ENCODE results near the gene YJU2. TPM values are rescaled to one million over a fixed set of nuclear protein-coding genes. Genes with fewer than 3 reads are reported as not detected.
"Not testable (repeated sequence)": the region's sequence is repeated elsewhere in the genome, so short reads cannot be mapped to it uniquely, and the experiment has no call there.

YJU2 gene
- total and polyA plus RNA-seq, 5 donors, result 9.7 to 17.7 (median 12.0) TPM

DNA sequence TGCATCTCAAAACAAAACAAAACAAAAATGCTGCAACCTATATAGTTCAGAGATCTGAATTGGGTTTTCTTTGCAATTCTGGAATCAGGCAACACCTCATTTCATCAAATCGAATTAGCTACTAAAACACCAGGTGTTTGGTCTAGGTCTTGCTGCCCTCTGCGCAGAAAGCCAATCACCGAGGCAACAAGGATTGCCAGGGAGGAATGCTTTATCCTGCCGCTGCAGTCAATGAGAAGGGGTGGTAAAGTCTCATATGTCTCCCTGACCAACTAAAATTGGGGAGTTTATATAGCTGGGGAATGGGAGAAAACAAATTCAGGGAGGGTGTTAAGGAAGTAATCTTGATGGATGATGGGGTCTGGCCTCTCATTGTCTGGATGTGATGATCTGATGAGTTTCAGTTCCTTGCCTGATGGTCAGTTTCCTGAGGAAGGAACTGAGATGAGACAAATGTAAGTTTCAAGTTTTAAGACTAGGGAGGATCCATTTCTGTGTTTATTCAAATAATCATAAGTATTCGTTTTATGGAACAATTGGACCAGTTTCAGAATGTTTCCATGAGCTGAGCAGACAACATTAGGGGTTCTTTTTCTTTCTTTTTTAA lies 5.0 kb upstream of the YJU2 start:
- Histone ChIP-seq H3K27ac (ENCODE audit: low read length) (no peak overlapping the region), H3K4me3 (ENCODE audit: low read length) (no peak overlapping the region), H3K4me1 (ENCODE audit: control insufficient read depth, insufficient read depth, low read length) (no peaks in the 10 kb centered on the region), H3K27me3 (ENCODE audit: control insufficient read depth, insufficient read depth) (no peaks in the 10 kb centered on the region), H3K9me3 (ENCODE audit: control insufficient read depth, low read length) (no peaks in the 10 kb centered on the region)
- ATAC-seq, result no peak
- intact Hi-C loops (cut with DNase I), result no loop called here
- WGBS, result 70% methylated on average over 5 of the region's 5 CpGs
- no peak for DNase-seq

DNA sequence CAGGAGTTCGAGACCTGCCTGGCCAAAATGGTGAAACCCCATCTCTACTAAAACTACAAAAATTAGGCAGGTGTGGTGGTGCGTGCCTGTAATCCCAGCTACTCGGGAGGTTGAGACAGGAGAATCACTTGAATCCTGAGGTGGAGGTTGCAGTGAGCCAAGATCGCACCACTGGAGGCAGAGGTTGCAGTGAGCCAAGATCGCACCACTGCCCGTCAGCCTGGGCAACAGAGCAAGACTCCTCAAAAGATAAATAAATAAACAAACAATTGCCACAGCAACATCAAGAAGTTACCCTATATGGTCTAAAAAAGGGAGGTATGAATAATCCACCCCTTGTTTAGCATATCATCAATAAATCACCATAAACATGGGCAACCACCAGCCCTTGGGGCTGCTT lies 942 bp upstream of the YJU2 start:
- H3K27me3 ChIP-seq (ENCODE audit: control insufficient read depth, insufficient read depth); H3K4me1 ChIP-seq (ENCODE audit: control insufficient read depth, insufficient read depth, low read length); ATAC-seq; DNase-seq; H3K4me3 ChIP-seq (ENCODE audit: low read length); intact Hi-C loops (cut with DNase I); H3K9me3 ChIP-seq (ENCODE audit: control insufficient read depth, low read length); H3K27ac ChIP-seq (ENCODE audit: low read length): not testable (repeated sequence)
- whole genome bisulfite sequencing, result 97% methylated on average over 6 of the region's 6 CpGs

- Histone ChIP-seq H3K9me3 (ENCODE audit: control insufficient read depth, low read length) (no peaks in the 10 kb centered on the region), H3K27ac (ENCODE audit: low read length) (no peak overlapping the region), H3K4me3 (ENCODE audit: low read length) (no peak overlapping the region), H3K4me1 (ENCODE audit: control insufficient read depth, insufficient read depth, low read length) (no peaks in the 10 kb centered on the region), H3K27me3 (ENCODE audit: control insufficient read depth, insufficient read depth) (no peaks in the 10 kb centered on the region)
- ATAC-seq (no peak), DNase-seq (no peak)
- 99% methylated on average over 4 of the region's 4 CpGs for WGBS
- intact Hi-C loops (cut with DNase I), result no loop called here
These were observed 9.7 kb downstream of the YJU2 start for GRCh38 chr19:4256563-4256962.

- H3K4me1 ChIP-seq (ENCODE audit: control insufficient read depth, insufficient read depth, low read length), result no peaks in the 10 kb centered on the region
- no peaks in the 10 kb centered on the region for H3K27me3 ChIP-seq (ENCODE audit: control insufficient read depth, insufficient read depth)
- no peaks in the 10 kb centered on the region for H3K9me3 ChIP-seq (ENCODE audit: control insufficient read depth, low read length)
- ATAC-seq (no peak), DNase-seq (no peak)
- WGBS, result 97% methylated on average over 6 of the region's 6 CpGs
- no peak overlapping the region for H3K27ac ChIP-seq (ENCODE audit: low read length)
- H3K4me3 ChIP-seq (ENCODE audit: low read length), result no peak overlapping the region
- intact Hi-C loops (cut with DNase I), result no loop called here
These were observed 10.1 kb downstream of the YJU2 start for GRCh38 chr19:4257025-4257424.

DNA sequence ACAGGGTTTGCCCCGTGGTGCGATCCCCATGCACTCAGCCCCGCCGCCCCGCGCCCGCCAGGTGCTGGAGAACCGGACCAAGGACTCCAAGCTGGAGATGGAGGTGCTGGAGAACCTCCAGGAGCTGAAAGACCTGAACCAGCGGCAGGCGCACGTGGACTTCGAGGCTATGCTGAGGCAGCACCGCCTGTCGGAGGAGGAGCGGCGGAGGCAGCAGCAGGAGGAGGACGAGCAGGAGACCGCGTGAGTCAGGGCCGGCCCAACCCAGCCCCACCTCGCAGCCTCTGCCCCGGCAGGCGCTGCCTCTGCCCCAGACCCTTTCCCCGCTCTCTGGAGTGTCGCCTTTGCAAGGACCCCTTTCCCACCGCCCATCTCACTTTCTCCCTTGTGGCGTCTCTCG lies 11.3 kb downstream of the YJU2 start:
- no peak overlapping the region for H3K4me3 ChIP-seq (ENCODE audit: low read length)
- ATAC-seq, result peak in 1 of 2 donors; percentile 30
- 96% methylated on average over 28 of the region's 28 CpGs for WGBS

DNA sequence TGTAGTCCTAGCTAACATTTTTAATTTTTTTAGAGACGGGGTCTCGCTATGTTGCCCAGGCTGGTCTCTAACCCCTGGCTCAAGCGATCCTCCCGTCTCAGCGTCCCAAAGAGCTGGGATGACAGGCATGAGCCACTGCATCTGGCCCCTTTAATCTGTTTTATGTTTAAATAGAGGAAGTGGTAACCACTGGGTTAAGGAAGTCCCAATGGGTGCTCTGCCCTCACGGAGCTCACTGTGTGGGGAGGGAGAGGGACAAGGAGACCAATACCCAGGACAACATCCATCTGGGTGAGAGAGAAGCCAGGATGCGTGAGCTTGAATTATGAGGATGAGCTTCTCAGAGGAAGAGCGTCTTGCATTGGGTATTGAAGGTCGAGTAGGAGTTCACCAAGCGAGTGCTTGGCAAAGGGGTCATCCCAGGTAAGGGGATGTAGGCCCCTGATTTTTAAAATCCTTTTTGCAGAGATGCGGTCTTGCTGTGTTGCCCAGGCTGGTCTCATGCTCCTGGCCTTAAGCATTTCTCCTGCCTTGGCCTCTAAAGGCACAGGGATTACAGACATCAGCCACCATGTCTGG lies 13.8 kb downstream of the YJU2 start:
- no peaks in the 10 kb centered on the region for H3K9me3 ChIP-seq (ENCODE audit: control insufficient read depth, low read length)
- WGBS, result 91% methylated on average over 11 of the region's 11 CpGs
- H3K4me1 ChIP-seq (ENCODE audit: control insufficient read depth, insufficient read depth, low read length), result no peaks in the 10 kb centered on the region
- no peak for DNase-seq
- ATAC-seq, result no peak
- intact Hi-C loops (cut with DNase I), result no loop called here
- no peak overlapping the region for H3K27ac ChIP-seq (ENCODE audit: low read length)
- no peaks in the 10 kb centered on the region for H3K27me3 ChIP-seq (ENCODE audit: control insufficient read depth, insufficient read depth)
- H3K4me3 ChIP-seq (ENCODE audit: low read length), result no peak overlapping the region

More for the DNA sequence above, 11.3 kb downstream of the YJU2 start:
- Histone ChIP-seq H3K27ac (ENCODE audit: low read length) (no peak overlapping the region), H3K27me3 (ENCODE audit: control insufficient read depth, insufficient read depth) (no peaks in the 10 kb centered on the region), H3K9me3 (ENCODE audit: control insufficient read depth, low read length) (no peaks in the 10 kb centered on the region), H3K4me1 (ENCODE audit: control insufficient read depth, insufficient read depth, low read length) (no peaks in the 10 kb centered on the region)
- intact Hi-C loops (cut with DNase I), result no loop called here
- DNase-seq, result no peak

DNA sequence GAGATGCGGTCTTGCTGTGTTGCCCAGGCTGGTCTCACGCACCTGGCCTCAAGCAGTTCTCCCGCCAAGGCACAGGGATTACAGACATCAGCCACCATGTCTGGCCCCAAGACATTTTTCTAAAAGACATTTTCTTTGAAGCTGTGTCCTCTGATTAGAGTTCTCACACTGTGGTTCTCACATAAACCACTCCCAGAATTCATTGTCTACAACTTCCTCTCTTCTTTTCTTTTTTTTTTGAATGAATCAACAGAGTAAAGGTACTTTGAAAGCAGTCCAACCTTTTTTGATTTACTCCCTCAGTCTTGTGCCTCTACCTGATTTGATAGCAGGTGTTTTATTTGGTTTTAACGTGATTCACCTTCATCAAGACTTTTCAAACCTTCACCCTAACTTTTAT lies 17.9 kb downstream of the YJU2 start:
- intact Hi-C loops (cut with DNase I), result loop anchor here in 3 of 4 donors (5.0 kb wide), 2 partner anchors 87 to 137 kb away; partner anchors contain the start of genes CHAF1A (in 1 of the 3) and SH3GL1 (in 1 of the 3)
- DNase-seq, result no peak
- Histone ChIP-seq H3K9me3 (ENCODE audit: control insufficient read depth, low read length) (no peaks in the 10 kb centered on the region), H3K4me1 (ENCODE audit: control insufficient read depth, insufficient read depth, low read length) (no peaks in the 10 kb centered on the region), H3K4me3 (ENCODE audit: low read length) (no peak overlapping the region), H3K27me3 (ENCODE audit: control insufficient read depth, insufficient read depth) (no peaks in the 10 kb centered on the region), H3K27ac (ENCODE audit: low read length) (no peak overlapping the region)
- 75% methylated on average over 4 of the region's 4 CpGs for WGBS
- ATAC-seq, result no peak

DNA sequence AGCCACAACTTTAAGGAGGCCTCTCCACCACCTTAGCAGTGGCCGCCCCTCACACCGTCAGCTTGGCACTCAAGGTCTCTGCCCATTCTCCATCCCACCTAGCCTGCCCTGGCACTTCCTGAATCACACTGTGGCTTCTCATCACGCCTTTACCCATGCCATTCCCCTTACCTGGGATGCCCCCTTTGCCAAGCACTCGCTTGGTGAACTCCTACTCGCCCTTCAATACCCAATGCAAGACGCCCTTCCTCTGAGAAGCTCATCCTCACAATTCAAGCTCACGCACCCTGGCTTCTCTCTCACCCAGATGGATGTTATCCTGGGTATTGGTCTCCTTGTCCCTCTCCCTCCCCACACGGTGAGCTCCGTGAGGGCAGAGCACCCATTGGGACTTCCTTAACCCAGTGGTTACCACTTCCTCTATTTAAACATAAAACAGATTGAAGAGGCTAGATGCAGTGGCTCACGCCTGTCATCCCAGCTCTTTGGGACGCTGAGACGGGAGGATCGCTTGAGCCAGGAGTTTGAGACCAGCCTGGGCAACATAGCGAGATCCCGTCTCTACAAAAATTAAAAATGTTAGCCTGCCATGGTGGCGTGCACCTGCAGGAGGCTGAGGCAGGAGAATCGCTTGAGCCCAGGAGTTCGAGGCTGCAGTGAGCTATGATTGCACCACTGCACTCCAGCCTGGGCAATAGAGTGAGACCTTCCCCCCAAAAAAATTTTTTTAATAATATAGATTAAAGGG lies 19.5 kb downstream of the YJU2 start:
- no peak for DNase-seq
- Histone ChIP-seq H3K27ac (ENCODE audit: low read length) (no peak overlapping the region), H3K4me1 (ENCODE audit: control insufficient read depth, insufficient read depth, low read length) (no peaks in the 10 kb centered on the region), H3K4me3 (ENCODE audit: low read length) (no peak overlapping the region), H3K27me3 (ENCODE audit: control insufficient read depth, insufficient read depth) (no peaks in the 10 kb centered on the region), H3K9me3 (ENCODE audit: control insufficient read depth, low read length) (no peaks in the 10 kb centered on the region)
- 90% methylated on average over 18 of the region's 18 CpGs for WGBS
- intact Hi-C loops (cut with DNase I), result loop anchor here in 3 of 4 donors (5.0 kb wide), 2 partner anchors 86 to 136 kb away; partner anchors contain the start of genes CHAF1A (in 1 of the 3) and SH3GL1 (in 1 of the 3)
- ATAC-seq, result no peak

- no peaks in the 10 kb centered on the region for H3K9me3 ChIP-seq (ENCODE audit: control insufficient read depth, low read length)
- H3K4me1 ChIP-seq (ENCODE audit: control insufficient read depth, insufficient read depth, low read length), result no peaks in the 10 kb centered on the region
- peak; percentile 55 to 62 for ATAC-seq
- no peak overlapping the region for H3K4me3 ChIP-seq (ENCODE audit: low read length)
- no peak overlapping the region for H3K27ac ChIP-seq (ENCODE audit: low read length)
- peak; percentile 47 to 84 (median 79) for DNase-seq
- intact Hi-C loops (cut with DNase I), result loop anchor here in 3 of 4 donors (5.0 kb wide), 2 partner anchors 85 to 135 kb away; partner anchors contain the start of genes CHAF1A (in 1 of the 3) and SH3GL1 (in 1 of the 3)
- WGBS, result 38% methylated on average over 21 of the region's 21 CpGs
- H3K27me3 ChIP-seq (ENCODE audit: control insufficient read depth, insufficient read depth), result no peaks in the 10 kb centered on the region
These were observed 20.4 kb downstream of the YJU2 start for GRCh38 chr19:4267101-4267900.

GRCh38 chr19:4267901-4268815 lies 21.3 kb downstream of the YJU2 start:
- 83% methylated on average over 30 of the region's 30 CpGs for WGBS
- Histone ChIP-seq H3K4me3 (ENCODE audit: low read length) (no peak overlapping the region), H3K4me1 (ENCODE audit: control insufficient read depth, insufficient read depth, low read length) (no peaks in the 10 kb centered on the region), H3K27me3 (ENCODE audit: control insufficient read depth, insufficient read depth) (no peaks in the 10 kb centered on the region), H3K9me3 (ENCODE audit: control insufficient read depth, low read length) (no peaks in the 10 kb centered on the region), H3K27ac (ENCODE audit: low read length) (no peak overlapping the region)
- intact Hi-C loops (cut with DNase I), result loop anchor here in 3 of 4 donors (5.0 kb wide), 2 partner anchors 84 to 134 kb away; partner anchors contain the start of genes CHAF1A (in 1 of the 3) and SH3GL1 (in 1 of the 3)
- DNase-seq (no peak), ATAC-seq (peak; percentile 4 to 26)

All from right cardiac atrium (tissue), 5 donors.